Measurements from ENCODE around the gene EDN1. TPM values are rescaled to one million over a fixed set of nuclear protein-coding genes. Genes with fewer than 3 reads are reported as not detected.

EDN1 gene
- total RNA-seq, 2 experiments from 2014 or later, result not detected

GRCh38 chr6:12293235-12293930 lies 3.2 kb downstream of the EDN1 start:
- ATAC-seq, result no peak
- no peak for DNase-seq
- Mint-ChIP-seq H3K9me3 (ENCODE audit: low read depth) (no peaks in the 10 kb centered on the region), H3K36me3 (no peaks in the 10 kb centered on the region), H3K27me3 (peaks cover 62% of the 10 kb centered on the region), H3K4me3 (no peak overlapping the region), H3K4me1 (peaks cover 14% of the 10 kb centered on the region), H3K27ac (no peak overlapping the region)
- CTCF ChIA-PET, result no interaction called here

GRCh38 chr6:12293931-12294807 lies 4.0 kb downstream of the EDN1 start:
- peaks cover 56% of the 10 kb centered on the region for H3K27me3 Mint-ChIP-seq

DNA sequence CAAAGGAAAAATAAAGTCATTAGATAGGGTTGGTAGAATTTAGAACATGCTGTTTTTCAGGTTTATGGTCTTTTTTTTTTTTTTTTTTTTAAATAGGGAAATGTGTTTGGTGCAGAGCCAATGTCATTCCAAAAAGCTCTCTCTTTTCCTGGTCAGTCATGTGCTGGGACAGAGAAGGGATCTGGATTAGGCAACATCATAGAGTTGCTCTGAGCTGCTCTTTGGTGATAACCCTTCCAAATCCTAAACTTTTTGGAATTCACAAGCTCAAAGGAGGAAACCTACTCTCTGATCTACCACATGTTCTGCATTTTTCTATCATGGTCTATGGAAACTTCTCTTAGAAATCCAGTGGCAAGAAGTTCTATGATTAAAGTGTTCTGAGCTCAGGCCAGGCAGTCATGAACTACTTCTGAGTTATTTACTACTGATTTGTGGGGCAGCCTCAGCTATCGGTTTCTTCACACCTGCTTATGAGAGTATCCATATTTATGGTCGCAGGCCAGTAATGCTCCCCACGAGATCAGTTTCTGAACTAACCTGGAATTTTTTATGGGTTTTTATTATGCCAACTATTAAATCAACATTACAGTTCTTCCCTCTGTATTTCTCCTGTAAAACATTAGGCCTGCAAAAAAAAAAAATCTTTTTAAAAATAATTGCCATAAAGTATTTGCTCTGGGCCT lies 4.8 kb downstream of the EDN1 start:
- Mint-ChIP-seq H3K27me3 (peaks cover 48% of the 10 kb centered on the region), H3K4me3 (no peak overlapping the region), H3K36me3 (no peaks in the 10 kb centered on the region), H3K27ac (no peak overlapping the region), H3K9me3 (ENCODE audit: low read depth) (no peaks in the 10 kb centered on the region), H3K4me1 (peaks cover 5% of the 10 kb centered on the region)
- CTCF ChIA-PET, result no interaction called here
- no peak for ATAC-seq
- DNase-seq, result no peak

More at GRCh38 chr6:12293931-12294807, 4.0 kb downstream of the EDN1 start:
- H3K4me1 Mint-ChIP-seq, result peaks cover 12% of the 10 kb centered on the region
- H3K9me3 Mint-ChIP-seq (ENCODE audit: low read depth), result no peaks in the 10 kb centered on the region
- no peaks in the 10 kb centered on the region for H3K36me3 Mint-ChIP-seq
- CTCF ChIA-PET, result no interaction called here
- no peak overlapping the region for H3K4me3 Mint-ChIP-seq
- DNase-seq (no peak), ATAC-seq (no peak)
- H3K27ac Mint-ChIP-seq, result no peak overlapping the region

DNA sequence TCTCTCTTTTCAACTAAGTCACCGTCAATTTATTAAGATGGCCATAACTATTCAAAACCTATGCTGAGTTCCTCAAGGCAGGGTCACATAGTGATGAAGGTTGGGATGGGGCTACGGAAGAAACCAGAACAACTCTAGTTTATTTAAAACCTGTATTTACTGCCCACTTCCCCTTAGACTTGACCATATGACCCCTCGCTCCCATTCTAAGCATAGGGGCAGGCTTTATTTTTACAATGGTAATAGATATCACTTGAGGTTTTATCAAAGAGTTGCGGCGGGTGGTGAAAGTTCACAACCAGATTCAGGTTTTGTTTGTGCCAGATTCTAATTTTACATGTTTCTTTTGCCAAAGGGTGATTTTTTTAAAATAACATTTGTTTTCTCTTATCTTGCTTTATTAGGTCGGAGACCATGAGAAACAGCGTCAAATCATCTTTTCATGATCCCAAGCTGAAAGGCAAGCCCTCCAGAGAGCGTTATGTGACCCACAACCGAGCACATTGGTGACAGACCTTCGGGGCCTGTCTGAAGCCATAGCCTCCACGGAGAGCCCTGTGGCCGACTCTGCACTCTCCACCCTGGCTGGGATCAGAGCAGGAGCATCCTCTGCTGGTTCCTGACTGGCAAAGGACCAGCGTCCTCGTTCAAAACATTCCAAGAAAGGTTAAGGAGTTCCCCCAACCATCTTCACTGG lies 5.5 kb downstream of the EDN1 start:
- H3K9me3 Mint-ChIP-seq (ENCODE audit: low read depth), result no peaks in the 10 kb centered on the region
- CTCF ChIA-PET, result no interaction called here

DNA sequence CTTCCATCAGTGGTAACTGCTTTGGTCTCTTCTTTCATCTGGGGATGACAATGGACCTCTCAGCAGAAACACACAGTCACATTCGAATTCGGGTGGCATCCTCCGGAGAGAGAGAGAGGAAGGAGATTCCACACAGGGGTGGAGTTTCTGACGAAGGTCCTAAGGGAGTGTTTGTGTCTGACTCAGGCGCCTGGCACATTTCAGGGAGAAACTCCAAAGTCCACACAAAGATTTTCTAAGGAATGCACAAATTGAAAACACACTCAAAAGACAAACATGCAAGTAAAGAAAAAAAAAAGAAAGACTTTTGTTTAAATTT lies 6.1 kb downstream of the EDN1 start:
- Mint-ChIP-seq H3K27ac (no peak overlapping the region), H3K27me3 (peaks cover 38% of the 10 kb centered on the region), H3K36me3 (no peaks in the 10 kb centered on the region), H3K9me3 (ENCODE audit: low read depth) (no peaks in the 10 kb centered on the region), H3K4me3 (no peak overlapping the region), H3K4me1 (no peaks in the 10 kb centered on the region)
- DNase-seq (no peak), ATAC-seq (no peak)
- CTCF ChIA-PET, result no interaction called here

More for the DNA sequence above, 5.5 kb downstream of the EDN1 start:
- ATAC-seq (no peak), DNase-seq (no peak)
- Mint-ChIP-seq H3K27me3 (peaks cover 41% of the 10 kb centered on the region), H3K36me3 (no peaks in the 10 kb centered on the region), H3K27ac (no peak overlapping the region), H3K4me1 (no peaks in the 10 kb centered on the region), H3K4me3 (no peak overlapping the region)

- Mint-ChIP-seq H3K4me3 (no peak overlapping the region), H3K27me3 (peaks cover 34% of the 10 kb centered on the region), H3K27ac (no peak overlapping the region), H3K9me3 (ENCODE audit: low read depth) (no peaks in the 10 kb centered on the region), H3K4me1 (no peaks in the 10 kb centered on the region), H3K36me3 (no peaks in the 10 kb centered on the region)
- DNase-seq, result no peak
- CTCF ChIA-PET, result no interaction called here
- no peak for ATAC-seq
Observed at GRCh38 chr6:12296604-12297003, 6.4 kb downstream of the EDN1 start.

GRCh38 chr6:12297363-12298016 lies 7.3 kb downstream of the EDN1 start:
- Mint-ChIP-seq H3K27ac (no peak overlapping the region), H3K36me3 (no peaks in the 10 kb centered on the region), H3K27me3 (peaks cover 25% of the 10 kb centered on the region), H3K4me1 (no peaks in the 10 kb centered on the region), H3K9me3 (ENCODE audit: low read depth) (no peaks in the 10 kb centered on the region), H3K4me3 (no peak overlapping the region)
- DNase-seq (no peak), ATAC-seq (no peak)
- CTCF ChIA-PET, result no interaction called here

GRCh38 chr6:12298017-12298978 lies 8.1 kb downstream of the EDN1 start:
- peaks cover 17% of the 10 kb centered on the region for H3K27me3 Mint-ChIP-seq
- DNase-seq (no peak), ATAC-seq (no peak)
- H3K4me3 Mint-ChIP-seq, result no peak overlapping the region
- H3K27ac Mint-ChIP-seq, result no peak overlapping the region
- no peaks in the 10 kb centered on the region for H3K36me3 Mint-ChIP-seq
- no peaks in the 10 kb centered on the region for H3K9me3 Mint-ChIP-seq (ENCODE audit: low read depth)
- no peaks in the 10 kb centered on the region for H3K4me1 Mint-ChIP-seq
- CTCF ChIA-PET, result no interaction called here

GRCh38 chr6:12298995-12299394 lies 8.8 kb downstream of the EDN1 start:
- DNase-seq, result no peak
- CTCF ChIA-PET, result no interaction called here
- H3K27me3 Mint-ChIP-seq, result peaks cover 12% of the 10 kb centered on the region
- no peak for ATAC-seq
- H3K4me3 Mint-ChIP-seq, result no peak overlapping the region
- H3K9me3 Mint-ChIP-seq (ENCODE audit: low read depth), result no peaks in the 10 kb centered on the region
- no peak overlapping the region for H3K27ac Mint-ChIP-seq
- H3K4me1 Mint-ChIP-seq, result no peaks in the 10 kb centered on the region
- H3K36me3 Mint-ChIP-seq, result no peaks in the 10 kb centered on the region

GRCh38 chr6:12301018-12301417 lies 10.9 kb downstream of the EDN1 start:
- no peak overlapping the region for H3K27ac Mint-ChIP-seq
- CTCF ChIA-PET, result interaction anchor here (1.4 kb wide), 1 partner anchor 10 kb away, joined by 3 read pairs; no protein-coding TSS in a partner anchor
- no peak overlapping the region for H3K4me3 Mint-ChIP-seq
- no peaks in the 10 kb centered on the region for H3K4me1 Mint-ChIP-seq
- ATAC-seq, result no peak
- H3K36me3 Mint-ChIP-seq, result no peaks in the 10 kb centered on the region
- H3K27me3 Mint-ChIP-seq, result peaks cover 12% of the 10 kb centered on the region
- H3K9me3 Mint-ChIP-seq (ENCODE audit: low read depth), result no peaks in the 10 kb centered on the region
- no peak for DNase-seq

DNA sequence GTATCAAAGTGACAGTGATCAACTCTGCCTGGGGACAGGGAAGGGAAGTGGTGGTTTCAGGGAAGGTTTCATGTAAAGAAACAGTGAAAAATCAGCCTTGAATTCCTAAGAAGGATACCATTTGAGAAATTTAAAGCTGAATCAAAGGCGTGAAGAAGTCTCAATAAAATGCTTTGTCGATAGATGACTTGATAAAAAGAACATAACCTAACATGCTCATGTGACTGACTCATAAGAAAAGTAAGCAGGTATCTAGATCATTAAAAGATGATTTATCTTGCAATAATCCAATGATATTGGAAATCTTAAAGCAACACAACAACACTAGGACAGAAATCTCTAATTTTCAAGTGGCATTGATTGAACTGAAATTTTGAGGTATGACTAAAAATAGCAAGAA lies 14.3 kb downstream of the EDN1 start:
- CTCF ChIA-PET, result no interaction called here
- no peaks in the 10 kb centered on the region for H3K36me3 Mint-ChIP-seq

GRCh38 chr6:12309070-12309469 lies 18.9 kb downstream of the EDN1 start:
- Mint-ChIP-seq H3K9me3 (ENCODE audit: low read depth) (no peaks in the 10 kb centered on the region), H3K4me3 (no peak overlapping the region), H3K27ac (no peak overlapping the region), H3K36me3 (no peaks in the 10 kb centered on the region), H3K27me3 (peaks cover 24% of the 10 kb centered on the region), H3K4me1 (no peaks in the 10 kb centered on the region)
- DNase-seq, result no peak
- CTCF ChIA-PET, result interaction anchor here (1.5 kb wide), 1 partner anchor 22 kb away, joined by 3 read pairs; no protein-coding TSS in a partner anchor
- no peak for ATAC-seq

More for the DNA sequence above, 14.3 kb downstream of the EDN1 start:
- ATAC-seq, result no peak
- Mint-ChIP-seq H3K4me1 (no peaks in the 10 kb centered on the region), H3K27ac (no peak overlapping the region), H3K27me3 (peaks cover 21% of the 10 kb centered on the region), H3K4me3 (no peak overlapping the region), H3K9me3 (ENCODE audit: low read depth) (no peaks in the 10 kb centered on the region)
- DNase-seq, result no peak

Data from activated CD8-positive, alpha-beta memory T cell treated with anti-CD3 and anti-CD28 coated beads, Interleukin-2, amount 10 ng/mL, durations not matched to agents 7 days and 5 days (primary cell).